Activated CD4-positive, alpha-beta T cell treated with anti-CD3 and anti-CD28 coated beads, Interleukin-2, amount 50 U/mL, for 4 hours (primary cell): ENCODE data around the gene ATP9B.
A peak's percentile ranks its signal among the peaks of the same experiment; 100 is the strongest.
"Not testable (repeated sequence)": the region's sequence is repeated elsewhere in the genome, so short reads cannot be mapped to it uniquely, and the experiment has no call there.

Experiments used
- DNase-seq, 2 experiments: peaks; one replicate each; pipeline ENCODE4 v3.0.0-alpha.2; 2020

Gene ATP9B

GRCh38 chr18:79246309-79247108 is 177.3 kb downstream of the ATP9B start:
- DNase-seq: peak; percentile 58 to 63

DNA sequence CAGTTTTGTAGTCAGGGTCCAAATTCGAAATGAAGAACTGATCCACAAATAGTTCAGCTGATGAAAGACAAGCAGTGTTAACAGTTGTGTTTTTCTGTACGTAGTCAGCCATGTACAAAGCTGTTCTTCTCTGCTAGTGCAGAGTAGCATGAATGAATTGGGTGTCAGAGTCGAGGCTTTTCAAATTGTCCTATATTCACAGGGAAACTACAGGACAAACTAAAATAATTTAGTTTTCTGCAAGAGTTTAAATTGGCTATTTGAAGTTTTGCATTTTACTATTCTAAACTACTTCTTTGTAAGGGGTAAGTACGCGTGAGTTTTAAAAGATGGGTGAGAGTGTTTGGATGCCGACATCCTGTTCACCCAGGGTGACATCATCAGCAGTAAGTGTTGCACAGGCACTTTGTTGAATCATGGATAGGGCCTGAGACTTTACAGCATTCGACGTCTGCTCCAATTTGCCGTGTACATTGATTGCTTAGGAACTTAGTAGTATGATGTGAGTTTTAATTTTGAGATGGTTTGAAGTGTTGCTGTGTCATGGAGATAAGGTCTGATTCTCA is 179.4 kb downstream of the ATP9B start:
- no peak for DNase-seq

DNA sequence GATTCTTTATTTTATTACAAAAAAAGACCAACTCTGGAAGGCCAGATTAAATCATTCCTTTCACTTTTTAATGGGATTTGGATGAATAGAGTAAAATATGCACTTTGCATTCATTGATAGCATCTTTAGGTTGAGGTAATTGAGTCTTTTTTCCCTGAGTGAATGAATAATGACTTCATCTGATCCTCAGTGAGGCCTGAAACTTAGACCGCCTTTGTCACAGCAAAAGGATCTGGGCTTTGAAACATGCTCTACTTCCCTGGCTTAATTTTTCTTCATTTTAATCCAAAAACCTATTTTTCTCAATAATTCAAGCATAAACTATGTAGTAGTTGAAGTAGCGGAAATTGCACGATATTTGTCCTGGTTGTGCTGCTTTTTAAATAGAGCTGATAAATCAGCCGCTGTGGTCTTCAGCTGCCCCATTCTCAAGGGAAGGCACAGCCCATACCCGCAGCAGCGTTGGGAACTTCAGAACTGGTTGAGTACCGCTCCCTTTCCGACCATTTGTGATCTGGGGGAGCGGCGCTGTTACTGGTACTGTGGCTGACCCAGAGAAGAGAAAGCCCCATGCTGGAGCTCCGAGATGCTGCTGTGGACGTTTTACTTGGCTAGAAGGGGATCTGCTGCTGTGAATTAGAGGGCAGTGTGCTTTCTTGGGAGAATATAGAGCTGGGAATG is 181.2 kb downstream of the ATP9B start:
- DNase-seq: no peak

- no peak for DNase-seq
Measured at GRCh38 chr18:79251021-79251420, 181.8 kb downstream of the ATP9B start.

GRCh38 chr18:79252904-79253633 is 183.9 kb downstream of the ATP9B start:
- DNase-seq: no peak

DNA sequence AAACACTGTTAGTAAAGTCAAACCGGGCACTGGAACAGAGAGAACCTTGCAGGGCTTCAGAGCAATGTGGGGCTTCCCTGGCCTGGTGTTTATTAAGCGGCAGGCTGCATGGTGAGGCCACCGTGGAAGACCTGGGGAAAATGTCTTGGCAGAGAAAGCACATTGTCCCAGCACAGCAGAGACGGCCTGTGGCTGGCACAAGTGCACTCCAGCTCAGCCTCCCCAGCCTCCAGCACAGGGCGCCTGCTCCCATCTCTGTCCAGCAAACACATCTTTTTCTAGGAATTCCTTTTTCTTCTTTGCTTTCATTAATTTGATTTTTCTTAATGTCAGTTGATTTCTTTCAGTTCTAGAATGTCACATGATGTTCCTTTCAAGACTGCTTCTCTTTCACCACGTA is 188.3 kb downstream of the ATP9B start:
- DNase-seq: no peak

DNA sequence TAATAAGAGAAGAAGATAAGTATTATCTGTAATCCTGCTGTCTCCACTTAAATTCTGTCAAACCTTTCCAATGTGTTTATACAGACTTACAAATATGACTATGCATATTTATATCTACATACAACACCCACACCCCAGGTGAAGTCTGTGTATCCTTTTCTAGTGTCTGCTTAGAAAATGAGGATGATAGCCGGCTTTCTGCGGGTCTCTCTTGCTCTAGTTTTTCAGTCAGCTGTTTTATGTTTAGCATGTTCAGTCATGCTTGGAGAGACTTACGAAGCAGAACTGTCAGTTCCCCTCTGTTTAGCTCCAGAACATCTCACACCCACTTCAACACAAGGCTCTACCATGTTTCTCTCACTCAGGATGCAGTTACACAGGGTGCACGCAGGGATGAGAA is 189.3 kb downstream of the ATP9B start:
- DNase-seq: no peak

- no peak for DNase-seq
Measured at GRCh38 chr18:79259218-79259617, 190.0 kb downstream of the ATP9B start.

- DNase-seq: no peak
Measured at GRCh38 chr18:79260023-79260422, 190.8 kb downstream of the ATP9B start.

DNA sequence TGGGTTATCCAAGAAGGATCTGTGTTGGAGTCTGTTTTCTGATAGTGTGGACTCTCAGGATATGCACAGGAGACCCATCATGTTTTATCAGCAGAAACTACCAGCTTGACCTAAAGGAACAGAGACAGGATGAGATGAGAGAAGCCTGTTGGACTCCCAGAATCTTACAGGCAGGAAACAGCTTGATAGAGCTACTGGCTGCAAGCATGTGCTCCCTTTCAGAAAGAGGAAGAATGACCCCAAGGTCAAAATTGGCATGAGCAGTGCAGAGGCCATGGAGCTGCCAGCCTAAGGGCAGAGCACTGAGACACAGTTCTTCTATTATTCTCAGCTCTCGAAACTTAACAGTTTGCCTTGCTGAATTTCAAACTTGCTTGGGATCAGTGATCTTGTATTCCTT is 191.3 kb downstream of the ATP9B start:
- DNase-seq: no peak

GRCh38 chr18:79265068-79265467 is 195.9 kb downstream of the ATP9B start:
- DNase-seq: not testable (repeated sequence)

- not testable (repeated sequence) for DNase-seq
Measured at GRCh38 chr18:79271812-79272211, 202.6 kb downstream of the ATP9B start.

DNA sequence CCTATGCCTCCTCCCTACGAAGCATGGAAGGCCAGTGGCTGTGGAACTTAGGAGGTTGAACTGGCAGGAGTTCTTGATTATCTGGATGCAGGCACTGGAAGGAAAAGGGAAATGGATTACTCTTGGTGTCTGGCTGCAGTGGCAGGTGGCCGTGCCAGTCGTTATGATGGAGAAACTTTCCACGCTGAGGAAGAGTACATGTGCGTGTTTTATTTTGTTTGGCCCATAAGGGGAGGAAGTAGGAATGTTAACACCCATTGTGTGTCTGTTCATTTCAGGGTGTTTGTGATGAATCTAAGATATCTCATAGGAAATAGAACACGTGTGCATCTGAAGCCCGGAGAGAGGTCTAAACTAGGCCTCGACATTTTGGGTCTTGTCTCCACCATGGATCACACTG is 203.7 kb downstream of the ATP9B start:
- DNase-seq: no peak

- DNase-seq: no peak
Measured at GRCh38 chr18:79274823-79275222, 205.6 kb downstream of the ATP9B start.

DNA sequence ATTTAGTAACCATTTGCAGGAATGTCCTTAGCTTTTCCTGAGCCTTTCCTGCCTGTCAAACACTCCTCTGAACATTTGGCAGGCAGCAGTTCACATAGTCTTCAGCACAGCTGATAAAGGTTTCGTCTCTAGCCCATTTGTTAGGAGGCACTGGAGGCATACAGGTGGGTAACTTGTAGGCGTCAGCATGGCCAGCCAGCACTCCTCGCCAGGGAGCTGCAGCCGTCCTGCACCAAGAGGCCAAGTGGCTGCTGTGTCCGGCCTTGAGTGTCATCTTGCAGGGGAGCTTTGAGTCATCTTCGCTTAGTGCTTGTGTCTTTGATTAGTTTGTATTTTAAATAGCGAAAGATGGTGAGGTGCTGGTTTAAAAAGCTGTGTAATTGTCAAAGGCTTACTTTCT is 206.3 kb downstream of the ATP9B start:
- DNase-seq: no peak

GRCh38 chr18:79275992-79276391 is 206.8 kb downstream of the ATP9B start:
- DNase-seq: peak in 1 of 2 experiments; percentile 2

DNA sequence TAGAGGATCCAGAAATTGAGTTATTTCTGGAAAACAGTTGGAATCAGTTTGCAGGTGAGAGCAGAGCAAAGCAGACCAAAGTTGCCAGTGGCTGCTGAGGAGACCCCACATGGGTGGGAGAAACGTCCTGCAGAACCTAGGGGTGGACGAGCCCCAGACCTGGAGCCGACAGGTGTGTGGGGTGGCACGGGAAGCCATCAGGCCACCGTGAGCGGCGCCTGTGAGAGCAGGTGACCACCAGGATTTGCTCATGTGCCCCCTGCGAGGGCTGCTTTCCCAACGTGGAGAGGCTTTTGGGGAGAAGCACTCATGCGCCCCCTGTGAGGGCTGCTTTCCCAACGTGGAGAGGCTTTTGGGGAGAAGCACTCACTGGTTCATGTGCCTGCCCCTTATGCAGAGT is 209.7 kb downstream of the ATP9B start:
- DNase-seq: no peak

DNA sequence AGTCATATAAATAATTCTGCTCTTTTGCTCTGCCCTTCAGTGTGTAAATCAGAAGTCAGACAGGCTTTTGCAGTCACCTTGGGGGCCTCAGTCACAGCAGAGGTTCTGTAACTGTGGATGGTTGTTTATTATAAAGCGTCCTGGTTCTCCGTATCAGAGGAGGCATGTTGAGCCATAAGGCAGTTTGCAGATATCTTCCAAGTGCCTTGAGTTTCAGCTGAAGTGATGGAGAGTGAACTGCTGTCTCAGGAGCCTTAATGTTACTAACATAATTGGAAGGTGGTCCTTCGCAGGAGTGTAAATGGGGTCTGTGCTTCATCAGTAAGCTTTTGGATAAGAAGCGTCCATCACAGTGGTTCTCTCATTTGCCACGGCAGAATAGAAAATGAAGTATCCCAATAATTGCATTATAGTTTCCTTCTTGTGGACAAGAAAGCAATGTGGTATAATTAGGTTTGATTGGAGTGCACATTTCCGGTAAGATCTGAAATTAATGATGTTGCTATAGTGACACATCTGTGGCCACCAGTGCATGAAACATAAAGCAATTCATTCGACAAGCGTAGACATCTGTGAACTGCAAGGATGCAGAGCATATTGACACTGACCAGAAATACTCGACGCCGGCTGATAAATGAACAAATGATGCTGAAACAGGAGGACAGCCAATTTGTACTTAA is 214.1 kb downstream of the ATP9B start:
- no peak for DNase-seq

- DNase-seq: no peak
Measured at GRCh38 chr18:79283929-79284328, 214.7 kb downstream of the ATP9B start.

DNA sequence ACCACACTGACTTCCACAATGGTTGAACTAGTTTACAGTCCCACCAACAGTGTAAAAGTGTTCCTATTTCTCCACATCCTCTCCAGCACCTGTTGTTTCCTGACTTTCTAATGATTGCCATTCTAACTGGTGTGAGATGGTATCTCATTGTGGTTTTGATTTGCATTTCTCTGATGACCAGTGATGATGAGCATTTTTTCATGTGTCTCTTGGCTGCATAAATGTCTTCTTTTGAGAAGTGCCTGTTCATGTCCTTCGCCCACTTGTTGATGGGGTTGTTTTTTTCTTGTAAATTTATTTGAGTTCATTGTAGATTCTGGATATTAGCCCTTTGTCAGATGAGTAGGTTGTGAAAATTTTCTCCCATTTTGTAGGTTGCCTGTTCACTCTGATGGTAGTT is 216.0 kb downstream of the ATP9B start:
- not testable (repeated sequence) for DNase-seq

DNA sequence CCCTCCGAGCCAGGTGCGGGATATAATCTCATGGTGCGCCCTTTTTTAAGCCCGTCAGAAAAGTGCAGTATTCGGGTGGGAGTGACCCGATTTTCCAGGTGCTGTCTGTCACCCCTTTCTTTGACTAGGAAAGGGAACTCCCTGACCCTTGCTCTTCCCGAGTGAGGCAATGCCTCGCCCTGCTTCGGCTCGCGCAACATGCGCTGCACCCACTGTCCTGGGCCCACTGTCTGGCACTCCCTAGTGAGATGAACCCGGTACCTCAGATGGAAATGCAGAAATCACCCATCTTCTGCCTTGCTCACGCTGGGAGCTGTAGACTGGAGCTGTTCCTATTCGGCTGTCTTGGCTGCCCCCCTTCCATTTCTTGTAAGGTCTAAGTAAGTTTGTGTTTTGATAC is 221.2 kb downstream of the ATP9B start:
- not testable (repeated sequence) for DNase-seq

GRCh38 chr18:79290876-79291275 is 221.7 kb downstream of the ATP9B start:
- DNase-seq: no peak

GRCh38 chr18:79294235-79294634 is 225.0 kb downstream of the ATP9B start:
- no peak for DNase-seq
